ENCODE data around the gene REG3A. TPM values are rescaled to one million over a fixed set of nuclear protein-coding genes. Genes with fewer than 3 reads are reported as not detected.

Gene REG3A
- total and polyA plus RNA-seq, 10 of the 15 experiments (the other 5 are each of a cell fraction or from before 2014, with no cell fraction given), result 0.62 TPM; not detected in 9

GRCh38 chr2:79129260-79129659 lies 30.3 kb downstream of the REG3A start (continued):
- TF ChIP-seq ZBTB40 (IDR thresholded peaks at IDR 0.05; ENCODE audit: borderline replicate concordance) (no peak), RELB (IDR thresholded peaks at IDR 0.05; ENCODE audit: low read depth) (no peak), CREM (IDR thresholded peaks at IDR 0.05; ENCODE audit: low read depth) (no peak), ZBTB11 (CRISPR knock-in tag; IDR thresholded peaks at IDR 0.05) (no peak), NRF1 (conservative IDR thresholded peaks at IDR 0.05; ENCODE audit: low read depth, low read length) (no peak)
- TF ChIP-seq, protein P1, sequence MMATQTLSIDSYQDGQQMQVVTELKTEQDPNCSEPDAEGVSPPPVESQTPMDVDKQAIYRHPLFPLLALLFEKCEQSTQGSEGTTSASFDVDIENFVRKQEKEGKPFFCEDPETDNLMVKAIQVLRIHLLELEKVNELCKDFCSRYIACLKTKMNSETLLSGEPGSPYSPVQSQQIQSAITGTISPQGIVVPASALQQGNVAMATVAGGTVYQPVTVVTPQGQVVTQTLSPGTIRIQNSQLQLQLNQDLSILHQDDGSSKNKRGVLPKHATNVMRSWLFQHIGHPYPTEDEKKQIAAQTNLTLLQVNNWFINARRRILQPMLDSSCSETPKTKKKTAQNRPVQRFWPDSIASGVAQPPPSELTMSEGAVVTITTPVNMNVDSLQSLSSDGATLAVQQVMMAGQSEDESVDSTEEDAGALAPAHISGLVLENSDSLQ (IDR thresholded peaks at IDR 0.05), result no peak
